Thymus (tissue), 11 donors: Measurements from ENCODE around the gene RALY. TPM values are rescaled to one million over a fixed set of nuclear protein-coding genes. Genes with fewer than 3 reads are reported as not detected.

Experiments
- DNase-seq, 9 donors: peaks; one replicate each; pipeline ENCODE4 v3.0.0-alpha.2; 2013; ENCODE audit warnings: low spot score in 9 of 9, low read depth in 6 of 9, missing footprints in 1 of 9
- H3K27ac ChIP-seq, 2 donors: one replicate each; pipeline ENCODE4 v1.5.1; 2013; ENCODE audit warnings: control low read depth in 1 of 2, low read depth in 1 of 2, low read length in 1 of 2, mild to moderate bottlenecking in 1 of 2, moderate library complexity in 1 of 2
- H3K27me3 ChIP-seq, 2 donors: one replicate each; pipeline ENCODE4 v1.5.1; 2013; ENCODE audit warnings: low read length in 1 of 2; ENCODE audit not compliant: control insufficient read depth in 2 of 2, insufficient read depth in 1 of 2
- H3K36me3 ChIP-seq, 2 donors: one replicate each; pipeline ENCODE4 v1.5.1; 2013; ENCODE audit warnings: low read length in 1 of 2, mild to moderate bottlenecking in 1 of 2, moderate library complexity in 1 of 2; ENCODE audit not compliant: control insufficient read depth in 2 of 2, insufficient read depth in 2 of 2
- H3K4me1 ChIP-seq, 2 donors: one replicate each; pipeline ENCODE4 v1.5.1; 2013; ENCODE audit warnings: low read length in 2 of 2; ENCODE audit not compliant: control insufficient read depth in 2 of 2, insufficient read depth in 2 of 2
- H3K4me3 ChIP-seq, 2 donors: one replicate each; pipeline ENCODE4 v1.5.1; 2013; ENCODE audit warnings: low read length in 2 of 2, control low read depth in 1 of 2, mild to moderate bottlenecking in 1 of 2
- H3K9me3 ChIP-seq, 2 donors: one replicate each; pipeline ENCODE4 v1.5.1; 2013; ENCODE audit warnings: low read length in 1 of 2, mild to moderate bottlenecking in 1 of 2; ENCODE audit not compliant: control insufficient read depth in 2 of 2, insufficient read depth in 1 of 2
- WGBS: extraction: QIAGEN DNeasy Blood & Tissue Kit; methylation state at CpG from one replicate; pipeline ENCODE4 v1.1.7; 2013; 5-methylcytosine and 5-hydroxymethylcytosine counted together
- polyA plus RNA-seq: library from polyadenylated mRNA; stranded (reverse); fragments of 200-250 nt; gene quantifications from one replicate; pipeline ENCODE4 v1.2.3, GENCODE V29; 2013
- total RNA-seq: library from RNA; stranded (reverse); fragments of 120-200 nt; gene quantifications from one replicate; pipeline ENCODE4 v1.2.4, GENCODE V29; 2013
- donor health status: healthy.

Gene RALY
- total and polyA plus RNA-seq, 2 donors: 90.2 to 131 TPM

- no peak overlapping the region for H3K27ac ChIP-seq
- H3K4me1 ChIP-seq: peaks cover 10 to 17% of the 10 kb centered on the region in 2 donors
- H3K4me3 ChIP-seq: no peak overlapping the region
- DNase-seq: no peak
- WGBS: 91% methylated on average over 4 of the region's 4 CpGs
- no peaks in the 10 kb centered on the region for H3K27me3 ChIP-seq
- no peaks in the 10 kb centered on the region for H3K9me3 ChIP-seq
- H3K36me3 ChIP-seq: peaks cover 23 to 38% of the 10 kb centered on the region in 2 donors
These were observed 115.0 kb downstream of the RALY start for GRCh38 chr20:34108616-34109174.

- Histone ChIP-seq H3K9me3 (no peaks in the 10 kb centered on the region), H3K4me1 (peaks cover 10 to 17% of the 10 kb centered on the region in 2 donors), H3K27ac (no peak overlapping the region), H3K36me3 (peaks cover 17 to 31% of the 10 kb centered on the region in 2 donors), H3K4me3 (no peak overlapping the region), H3K27me3 (no peaks in the 10 kb centered on the region)
- no peak for DNase-seq
- WGBS: 97% methylated on average over 6 of the region's 6 CpGs
These were observed 115.7 kb downstream of the RALY start for GRCh38 chr20:34109442-34109841.

GRCh38 chr20:34110025-34110744 is 116.5 kb downstream of the RALY start:
- Histone ChIP-seq H3K9me3 (no peaks in the 10 kb centered on the region), H3K36me3 (peaks cover 11 to 24% of the 10 kb centered on the region in 2 donors), H3K27me3 (no peaks in the 10 kb centered on the region), H3K27ac (peak overlapping the region; percentile 49 to 89), H3K4me3 (peak overlapping the region; percentile 83 to 86), H3K4me1 (peaks cover 10 to 17% of the 10 kb centered on the region in 2 donors)
- 87% methylated on average over 10 of the region's 10 CpGs for WGBS
- no peak for DNase-seq

GRCh38 chr20:34110745-34111641 is 117.3 kb downstream of the RALY start:
- H3K4me3 ChIP-seq: peak overlapping the region; percentile 83 to 86
- H3K27ac ChIP-seq: peak overlapping the region; percentile 89 to 96
- 3% methylated on average over 22 of the region's 22 CpGs for WGBS
- peaks cover 10 to 17% of the 10 kb centered on the region in 2 donors for H3K4me1 ChIP-seq
- peaks cover 6 to 18% of the 10 kb centered on the region in 2 donors for H3K36me3 ChIP-seq
- no peaks in the 10 kb centered on the region for H3K9me3 ChIP-seq
- DNase-seq: peak in 4 of 9 donors; percentile 24 to 59 (median 28)
- H3K27me3 ChIP-seq: no peaks in the 10 kb centered on the region

GRCh38 chr20:34111702-34112599 is 118.2 kb downstream of the RALY start, which contains the start of gene EIF2S2:
Gene EIF2S2, minus strand, starts transcription at chr20:34112243. Its CDS starts 133 bp downstream, at chr20:34112110.
- under 1% methylated on average over 81 of the region's 81 CpGs for WGBS

GRCh38 chr20:34112600-34113101 is 118.9 kb downstream of the RALY start:
- peak overlapping the region; percentile 96 to 98 for H3K27ac ChIP-seq
- no peak for DNase-seq

More at GRCh38 chr20:34111702-34112599, 118.2 kb downstream of the RALY start, which contains the start of gene EIF2S2:
- Histone ChIP-seq H3K4me3 (peak within 1 kb of the TSS; percentile 83 to 86), H3K9me3 (no peaks in the 10 kb centered on the region), H3K27ac (peak within 1 kb of the TSS; percentile 96 to 98), H3K27me3 (no peaks in the 10 kb centered on the region), H3K36me3 (peaks cover 6 to 18% of the 10 kb centered on the region in 2 donors), H3K4me1 (peaks cover 10 to 17% of the 10 kb centered on the region in 2 donors)
- DNase-seq: peak; percentile 98 to 100 (median 99)

GRCh38 chr20:34114809-34115208 is 121.1 kb downstream of the RALY start:
- DNase-seq: no peak
- Histone ChIP-seq H3K27me3 (no peaks in the 10 kb centered on the region), H3K27ac (no peak overlapping the region), H3K4me1 (peaks cover 10 to 16% of the 10 kb centered on the region in 2 donors), H3K9me3 (no peaks in the 10 kb centered on the region), H3K36me3 (peaks cover 0 to 4% of the 10 kb centered on the region in 2 donors), H3K4me3 (no peak overlapping the region)
- WGBS: 96% methylated on average over 4 of the region's 4 CpGs

More at GRCh38 chr20:34112600-34113101, 118.9 kb downstream of the RALY start:
- Histone ChIP-seq H3K27me3 (no peaks in the 10 kb centered on the region), H3K36me3 (peaks cover 6 to 18% of the 10 kb centered on the region in 2 donors), H3K9me3 (no peaks in the 10 kb centered on the region), H3K4me1 (peaks cover 10 to 17% of the 10 kb centered on the region in 2 donors), H3K4me3 (peak overlapping the region; percentile 83 to 86)
- 2% methylated on average over 18 of the region's 18 CpGs for WGBS

- DNase-seq: no peak
- Histone ChIP-seq H3K4me1 (peaks cover 8 to 12% of the 10 kb centered on the region in 2 donors), H3K4me3 (no peak overlapping the region), H3K27me3 (no peaks in the 10 kb centered on the region), H3K27ac (no peak overlapping the region), H3K9me3 (no peaks in the 10 kb centered on the region), H3K36me3 (peaks cover 0 to 1% of the 10 kb centered on the region in 2 donors)
These were observed 121.5 kb downstream of the RALY start for GRCh38 chr20:34115232-34115631.
